ENCODE results near the gene ARVCF.

ARVCF gene

GRCh38 chr22:20040327-20041200, 23.9 kb upstream of the ARVCF start:
- no peak for DNase-seq (ENCODE audit: low read depth)

GRCh38 chr22:20039683-20040325, 23.2 kb upstream of the ARVCF start:
- H3K4me3 ChIP-seq (replicated peaks; ENCODE audit: low read depth, low read length): no peak overlapping the region
- DNase-seq (ENCODE audit: low read depth): no peak
- TF ChIP-seq CTCF (IDR thresholded peaks at IDR 0.05; ENCODE audit: low read length, missing control alignments): no peak

More at GRCh38 chr22:20040327-20041200, 23.9 kb upstream of the ARVCF start:
- no peak for TF ChIP-seq CTCF (IDR thresholded peaks at IDR 0.05; ENCODE audit: low read length, missing control alignments)
- no peak overlapping the region for H3K4me3 ChIP-seq (replicated peaks; ENCODE audit: low read depth, low read length)

GRCh38 chr22:20038574-20038973, 22.0 kb upstream of the ARVCF start:
- no peak overlapping the region for H3K4me3 ChIP-seq (replicated peaks; ENCODE audit: low read depth, low read length)
- TF ChIP-seq CTCF (IDR thresholded peaks at IDR 0.05; ENCODE audit: low read length, missing control alignments): no peak
- no peak for DNase-seq (ENCODE audit: low read depth)

- DNase-seq (ENCODE audit: low read depth): no peak
- no peak for TF ChIP-seq CTCF (IDR thresholded peaks at IDR 0.05; ENCODE audit: low read length, missing control alignments)
- no peak overlapping the region for H3K4me3 ChIP-seq (replicated peaks; ENCODE audit: low read depth, low read length)
These were observed 20.8 kb upstream of the ARVCF start for GRCh38 chr22:20037419-20037818.

GRCh38 chr22:20036535-20037392, 20.1 kb upstream of the ARVCF start:
- no peak overlapping the region for H3K4me3 ChIP-seq (replicated peaks; ENCODE audit: low read depth, low read length)
- DNase-seq (ENCODE audit: low read depth): no peak
- no peak for TF ChIP-seq CTCF (IDR thresholded peaks at IDR 0.05; ENCODE audit: low read length, missing control alignments)

- no peak for DNase-seq (ENCODE audit: low read depth)
- H3K4me3 ChIP-seq (replicated peaks; ENCODE audit: low read depth, low read length): no peak overlapping the region
- TF ChIP-seq CTCF (IDR thresholded peaks at IDR 0.05; ENCODE audit: low read length, missing control alignments): no peak
These were observed 19.5 kb upstream of the ARVCF start for GRCh38 chr22:20036084-20036482.
